ENCODE results near the gene RAPGEF1.
"Not testable (repeated sequence)": the region's sequence is repeated elsewhere in the genome, so short reads cannot be mapped to it uniquely, and the experiment has no call there.

The RAPGEF1 gene

GRCh38 chr9:131713016-131713415 lies 26.9 kb downstream of the RAPGEF1 start:
- TF ChIP-seq CTCF (IDR thresholded peaks at IDR 0.05; ENCODE audit: low read depth, low read length) (no peak), MAX (IDR thresholded peaks at IDR 0.05; ENCODE audit: low read depth, low read length) (no peak), POLR2A (IDR thresholded peaks at IDR 0.05; ENCODE audit: extremely low read depth, insufficient read length) (no peak), MYC (IDR thresholded peaks at IDR 0.05; ENCODE audit: low read depth, low read length) (no peak)
- DNase-seq (ENCODE audit: low read depth): no peak
- no peak overlapping the region for H3K4me3 ChIP-seq (ENCODE audit: low read depth, low read length)

GRCh38 chr9:131712151-131712716 lies 27.6 kb downstream of the RAPGEF1 start:
- no peak for DNase-seq (ENCODE audit: low read depth)
- no peak overlapping the region for H3K4me3 ChIP-seq (ENCODE audit: low read depth, low read length)
- TF ChIP-seq MAX (IDR thresholded peaks at IDR 0.05; ENCODE audit: low read depth, low read length) (no peak), POLR2A (IDR thresholded peaks at IDR 0.05; ENCODE audit: extremely low read depth, insufficient read length) (no peak), MYC (IDR thresholded peaks at IDR 0.05; ENCODE audit: low read depth, low read length) (no peak)

GRCh38 chr9:131709771-131710431 lies 30.0 kb downstream of the RAPGEF1 start:
- no peak overlapping the region for H3K4me3 ChIP-seq (ENCODE audit: low read depth, low read length)
- peak; percentile 39 for DNase-seq (ENCODE audit: low read depth)
- TF ChIP-seq MYC (IDR thresholded peaks at IDR 0.05; ENCODE audit: low read depth, low read length) (no peak), POLR2A (IDR thresholded peaks at IDR 0.05; ENCODE audit: extremely low read depth, insufficient read length) (no peak), CTCF (IDR thresholded peaks at IDR 0.05; ENCODE audit: low read depth, low read length) (no peak), MAX (IDR thresholded peaks at IDR 0.05; ENCODE audit: low read depth, low read length) (no peak)

- not testable (repeated sequence) for H3K4me3 ChIP-seq (ENCODE audit: low read depth, low read length); DNase-seq (ENCODE audit: low read depth)
Measured at GRCh38 chr9:131709010-131709770, 30.7 kb downstream of the RAPGEF1 start.

GRCh38 chr9:131708226-131709002 lies 31.5 kb downstream of the RAPGEF1 start:
- no peak overlapping the region for H3K4me3 ChIP-seq (ENCODE audit: low read depth, low read length)
- DNase-seq (ENCODE audit: low read depth): peak; percentile 79
- TF ChIP-seq CTCF (IDR thresholded peaks at IDR 0.05; ENCODE audit: low read depth, low read length) (no peak), POLR2A (IDR thresholded peaks at IDR 0.05; ENCODE audit: extremely low read depth, insufficient read length) (no peak), MYC (IDR thresholded peaks at IDR 0.05; ENCODE audit: low read depth, low read length) (no peak), MAX (IDR thresholded peaks at IDR 0.05; ENCODE audit: low read depth, low read length) (no peak)

- H3K4me3 ChIP-seq (ENCODE audit: low read depth, low read length): no peak overlapping the region
- TF ChIP-seq MAX (IDR thresholded peaks at IDR 0.05; ENCODE audit: low read depth, low read length) (no peak), CTCF (IDR thresholded peaks at IDR 0.05; ENCODE audit: low read depth, low read length) (no peak), POLR2A (IDR thresholded peaks at IDR 0.05; ENCODE audit: extremely low read depth, insufficient read length) (no peak), MYC (IDR thresholded peaks at IDR 0.05; ENCODE audit: low read depth, low read length) (no peak)
- peak; percentile 79 for DNase-seq (ENCODE audit: low read depth)
Measured at GRCh38 chr9:131707733-131708157, 32.1 kb downstream of the RAPGEF1 start.
